Stimulated activated CD8-positive, alpha-beta memory T cell treated with anti-CD3 and anti-CD28 coated beads, Interleukin-7, amount 100 ng/mL, for 48 hours (primary cell): ENCODE results near the gene IL16.
"Not testable (repeated sequence)": the region's sequence is repeated elsewhere in the genome, so short reads cannot be mapped to it uniquely, and the experiment has no call there.

Source experiments
- DNase-seq, 2 donors: peaks; one replicate each; pipeline ENCODE4 v3.0.0-alpha.2; 2020; ENCODE audit warnings: low read depth in 1 of 2; ENCODE audit errors: extremely low read depth in 1 of 2

IL16 gene

GRCh38 chr15:81309647-81310450 is 113.2 kb downstream of the IL16 start:
- no peak for DNase-seq

- no peak for DNase-seq
Measured at GRCh38 chr15:81310480-81310879, 113.8 kb downstream of the IL16 start.

- DNase-seq, result no peak
Measured at GRCh38 chr15:81311752-81312464, 115.2 kb downstream of the IL16 start.

GRCh38 chr15:81312790-81313543 is 116.3 kb downstream of the IL16 start:
- DNase-seq, result no peak

GRCh38 chr15:81313686-81314085 is 117.0 kb downstream of the IL16 start:
- DNase-seq, result no peak

GRCh38 chr15:81314378-81314777 is 117.7 kb downstream of the IL16 start:
- no peak for DNase-seq

- no peak for DNase-seq
Measured at GRCh38 chr15:81315452-81316175, 118.9 kb downstream of the IL16 start.

GRCh38 chr15:81316267-81316666 is 119.6 kb downstream of the IL16 start:
- no peak for DNase-seq

- DNase-seq, result no peak
Measured at GRCh38 chr15:81317642-81318017, 121.0 kb downstream of the IL16 start.

- no peak for DNase-seq
Measured at GRCh38 chr15:81321667-81322066, 125.0 kb downstream of the IL16 start.

GRCh38 chr15:81322676-81323253 is 126.1 kb downstream of the IL16 start:
- no peak for DNase-seq

- DNase-seq, result no peak
Measured at GRCh38 chr15:81323559-81323943, 126.9 kb downstream of the IL16 start.

GRCh38 chr15:81323944-81324881 is 127.5 kb downstream of the IL16 start, which contains the start of gene STARD5:
Gene STARD5 (minus strand): TSS chr15:81324141. CDS start chr15:81324099, 42 bp downstream.
- peak; percentile 94 to 97 for DNase-seq

GRCh38 chr15:81326466-81327212 is 130.0 kb downstream of the IL16 start:
- DNase-seq, result no peak

GRCh38 chr15:81327516-81327915 is 130.8 kb downstream of the IL16 start:
- DNase-seq, result no peak

GRCh38 chr15:81329446-81329845 is 132.8 kb downstream of the IL16 start:
- no peak for DNase-seq

- no peak for DNase-seq
Measured at GRCh38 chr15:81330366-81331090, 133.8 kb downstream of the IL16 start.

GRCh38 chr15:81331141-81331540 is 134.5 kb downstream of the IL16 start:
- DNase-seq, result not testable (repeated sequence)
